DOHH2 (cell line): Measurements from ENCODE around the gene NF1.

Experiments used
- EZH2phosphoT487 ChIP-seq: fragments of 200-600 bp; sonication (generic); IDR thresholded peaks from 2 replicates; pipeline ENCODE4 v1.6.1; 2017; ENCODE audit warnings: borderline replicate concordance, mild to moderate bottlenecking, antibody characterized with exemption, low read length, moderate library complexity, mixed read lengths
- TF ChIP-seq, protein P1 (sequence below): fragments of 200-600 bp; sonication (generic); IDR thresholded peaks from one replicate; pipeline ENCODE4 v1.5.1; 2014; ENCODE audit warnings: antibody characterized with exemption, mild to moderate bottlenecking, low read depth, low read length; ENCODE audit not compliant: poor library complexity, severe bottlenecking

DNA sequence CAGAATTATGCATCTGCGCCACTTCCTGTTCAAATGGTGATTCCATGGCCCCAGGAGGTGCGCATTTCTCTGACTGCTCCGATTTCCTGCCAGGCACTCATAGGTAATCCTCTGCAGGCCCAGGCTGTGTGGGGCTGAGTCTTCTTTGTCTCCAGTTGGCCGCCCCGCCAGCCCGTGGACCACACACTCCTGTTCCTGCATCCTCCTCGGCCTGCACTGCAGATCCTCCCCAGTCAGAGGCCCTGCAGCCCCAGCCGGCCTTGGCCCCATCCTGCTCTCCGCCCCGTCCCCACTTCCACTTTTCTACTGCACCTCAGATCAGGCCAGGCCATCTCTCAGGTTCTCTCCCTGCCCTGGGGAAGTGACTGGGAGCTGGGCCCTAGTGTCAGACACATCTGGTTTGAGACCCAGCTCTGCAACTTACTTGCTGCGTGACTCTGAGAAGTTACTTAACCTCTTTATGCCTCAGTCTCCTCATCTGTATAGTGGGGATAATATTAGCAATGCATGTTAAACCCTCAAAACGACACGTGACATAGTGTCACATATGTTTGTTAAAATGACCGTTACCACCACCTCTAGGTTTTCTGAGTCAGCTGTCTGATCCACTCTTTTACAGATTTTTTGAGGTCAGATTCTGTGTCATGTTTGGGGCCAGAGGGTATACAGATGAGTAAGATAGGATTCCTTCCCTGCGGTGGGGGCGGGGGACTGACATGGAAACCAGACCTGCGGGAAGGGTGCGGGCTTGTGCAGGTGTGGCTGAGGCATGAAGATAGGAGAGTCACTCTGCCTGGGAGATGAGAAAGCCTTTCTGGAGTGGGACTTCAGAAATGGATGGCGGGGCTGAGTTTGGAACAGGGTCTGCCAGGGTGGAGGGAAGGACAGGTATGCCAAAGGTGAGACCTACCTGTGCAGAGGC lies 309.5 kb downstream of the NF1 start:
- TF ChIP-seq, protein P1, sequence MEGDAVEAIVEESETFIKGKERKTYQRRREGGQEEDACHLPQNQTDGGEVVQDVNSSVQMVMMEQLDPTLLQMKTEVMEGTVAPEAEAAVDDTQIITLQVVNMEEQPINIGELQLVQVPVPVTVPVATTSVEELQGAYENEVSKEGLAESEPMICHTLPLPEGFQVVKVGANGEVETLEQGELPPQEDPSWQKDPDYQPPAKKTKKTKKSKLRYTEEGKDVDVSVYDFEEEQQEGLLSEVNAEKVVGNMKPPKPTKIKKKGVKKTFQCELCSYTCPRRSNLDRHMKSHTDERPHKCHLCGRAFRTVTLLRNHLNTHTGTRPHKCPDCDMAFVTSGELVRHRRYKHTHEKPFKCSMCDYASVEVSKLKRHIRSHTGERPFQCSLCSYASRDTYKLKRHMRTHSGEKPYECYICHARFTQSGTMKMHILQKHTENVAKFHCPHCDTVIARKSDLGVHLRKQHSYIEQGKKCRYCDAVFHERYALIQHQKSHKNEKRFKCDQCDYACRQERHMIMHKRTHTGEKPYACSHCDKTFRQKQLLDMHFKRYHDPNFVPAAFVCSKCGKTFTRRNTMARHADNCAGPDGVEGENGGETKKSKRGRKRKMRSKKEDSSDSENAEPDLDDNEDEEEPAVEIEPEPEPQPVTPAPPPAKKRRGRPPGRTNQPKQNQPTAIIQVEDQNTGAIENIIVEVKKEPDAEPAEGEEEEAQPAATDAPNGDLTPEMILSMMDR: no peak
- TF ChIP-seq EZH2phosphoT487: no peak
